ENCODE data around the gene MAP3K15.

- TF ChIP-seq POLR2AphosphoS5 (IDR thresholded peaks at IDR 0.05) (no peak), CTCF (IDR thresholded peaks at IDR 0.05 in 8 of 11, conservative IDR thresholded peaks at IDR 0.05 in 3 of 11) (no peak)
Observed at GRCh38 chrX:19392703-19393102, 122.6 kb downstream of the MAP3K15 start.

Measured in spleen (tissue), 7 donors.